ENCODE data around the gene GSTM2. TPM values are rescaled to one million over a fixed set of nuclear protein-coding genes. Genes with fewer than 3 reads are reported as not detected.

The GSTM2 gene
- total and polyA plus RNA-seq, 4 donors, result 7.1 to 15.1 (median 7.9) TPM

- Histone ChIP-seq H3K9me3 (ENCODE audit: control insufficient read depth in 4 of 4, low read length in 3 of 4) (no peaks in the 10 kb centered on the region), H3K4me3 (ENCODE audit: low read depth in 1 of 3, low read length in 3 of 3) (no peak overlapping the region), H3K27me3 (ENCODE audit: control insufficient read depth in 4 of 4, insufficient read depth in 4 of 4, low read length in 3 of 4) (no peaks in the 10 kb centered on the region), H3K36me3 (ENCODE audit: control insufficient read depth in 4 of 4, insufficient read depth in 3 of 4, low read depth in 1 of 4, low read length in 3 of 4) (no peaks in the 10 kb centered on the region), H3K9ac (ENCODE audit: low read depth in 1 of 2, low read length in 2 of 2) (no peak overlapping the region), H3K4me1 (ENCODE audit: control insufficient read depth in 4 of 4, insufficient read depth in 4 of 4, low read length in 3 of 4) (peaks cover 3 to 7% (median 4%) of the 10 kb centered on the region in 4 donors), H3K27ac (ENCODE audit: low read depth in 1 of 2, low read length in 2 of 2) (no peak overlapping the region)
- WGBS, result 97% methylated on average over 3 of the region's 3 CpGs
- no peak for DNase-seq (ENCODE audit: low spot score)
- TF ChIP-seq JUND (IDR thresholded peaks at IDR 0.05), result no peak
- no peak for TF ChIP-seq RXRA (IDR thresholded peaks at IDR 0.05)
- TF ChIP-seq ZBTB33 (IDR thresholded peaks at IDR 0.05), result no peak
- TF ChIP-seq YY1 (IDR thresholded peaks at IDR 0.05), result no peak
- TF ChIP-seq CTCF (IDR thresholded peaks at IDR 0.05; ENCODE audit: low read depth, low read length, missing input control), result no peak
- TF ChIP-seq RAD21 (IDR thresholded peaks at IDR 0.05), result no peak
- TF ChIP-seq NR2F2 (IDR thresholded peaks at IDR 0.05), result no peak
- TF ChIP-seq ATF3 (IDR thresholded peaks at IDR 0.05), result no peak
- no peak for TF ChIP-seq TAF1 (conservative IDR thresholded peaks at IDR 0.05)
- TF ChIP-seq SP1 (IDR thresholded peaks at IDR 0.05), result no peak
- no peak for TF ChIP-seq FOXA2 (IDR thresholded peaks at IDR 0.05)
- no peak for TF ChIP-seq HNF4A (conservative IDR thresholded peaks at IDR 0.05)
- no peak for TF ChIP-seq MAX (IDR thresholded peaks at IDR 0.05)
- TF ChIP-seq HNF4G (IDR thresholded peaks at IDR 0.05), result no peak
- TF ChIP-seq FOXA1 (IDR thresholded peaks at IDR 0.05), result no peak
- TF ChIP-seq REST (IDR thresholded peaks at IDR 0.05), result no peak
- no peak for TF ChIP-seq GABPA (IDR thresholded peaks at IDR 0.05 in 1 of 2, conservative IDR thresholded peaks at IDR 0.05 in 1 of 2)
- no peak for TF ChIP-seq EGR1 (IDR thresholded peaks at IDR 0.05; ENCODE audit: low read depth in 2 of 2)
Measured at GRCh38 chr1:109650609-109651008, 17.2 kb upstream of the GSTM2 start.

All from liver (tissue), 9 donors.